Lung (tissue), 12 donors: Measurements from ENCODE around the gene HIRA. TPM values are rescaled to one million over a fixed set of nuclear protein-coding genes. Genes with fewer than 3 reads are reported as not detected.

Source experiments
- ATAC-seq: fragments of 200-7000 bp; cut with Tn5 transposase; one replicate; pipeline ENCODE4 v1.9.1; 2020; ENCODE audit warnings: moderate number of reproducible peaks; ENCODE audit not compliant: insufficient read depth, low FRiP score
- DNase-seq, 3 donors: peaks; one replicate each; pipeline ENCODE4 v3.0.0-alpha.2; 2013 to 2017
- H3K27ac ChIP-seq, 2 donors: one replicate each; pipeline ENCODE4 v1.5.1; 2013; ENCODE audit warnings: mild to moderate bottlenecking in 2 of 2, moderate library complexity in 2 of 2, control low read depth in 1 of 2, inconsistent platforms in 1 of 2, low read depth in 1 of 2, low read length in 1 of 2
- H3K27me3 ChIP-seq, 3 donors: one replicate each; pipeline ENCODE4 v1.5.1; 2013; ENCODE audit warnings: low read length in 2 of 3; ENCODE audit not compliant: control insufficient read depth in 3 of 3, insufficient read depth in 3 of 3
- H3K36me3 ChIP-seq, 4 donors: one replicate each; pipeline ENCODE4 v1.5.1; 2013; ENCODE audit warnings: low read length in 4 of 4, mild to moderate bottlenecking in 1 of 4, moderate library complexity in 1 of 4; ENCODE audit not compliant: control insufficient read depth in 4 of 4, insufficient read depth in 4 of 4
- H3K4me1 ChIP-seq, 5 donors: one replicate each; pipeline ENCODE4 v1.5.1; 2013; ENCODE audit warnings: low read length in 5 of 5, mild to moderate bottlenecking in 2 of 5, moderate library complexity in 1 of 5; ENCODE audit not compliant: control insufficient read depth in 5 of 5, insufficient read depth in 5 of 5
- H3K4me3 ChIP-seq: one replicate; pipeline ENCODE4 v1.5.1; 2013; ENCODE audit warnings: mild to moderate bottlenecking, control low read depth, moderate library complexity
- H3K9ac ChIP-seq, 2 donors: one replicate each; pipeline ENCODE4 v1.5.1; 2013; ENCODE audit warnings: low read length in 2 of 2, control low read depth in 1 of 2; ENCODE audit not compliant: insufficient read depth in 1 of 2
- H3K9me3 ChIP-seq, 4 donors: one replicate each; pipeline ENCODE4 v1.5.1; 2013; ENCODE audit warnings: low read length in 3 of 4, mild to moderate bottlenecking in 1 of 4, moderate library complexity in 1 of 4; ENCODE audit not compliant: control insufficient read depth in 4 of 4, insufficient read depth in 3 of 4
- WGBS, 2 donors: extraction: QIAGEN DNeasy Blood & Tissue Kit; methylation state at CpG; one replicate each; pipeline ENCODE4 v1.1.7; 2013; 5-methylcytosine and 5-hydroxymethylcytosine counted together
- polyA plus RNA-seq, 2 donors: library from polyadenylated mRNA; stranded (reverse); fragments of 200-250 nt; gene quantifications; one replicate each; pipeline ENCODE4 v1.2.1, GENCODE V29; 2013
- total RNA-seq, 2 donors: library from RNA; depleted of rRNA in 1 of 2; stranded (reverse); fragments of >200 nt in 1 of 2; gene quantifications; one replicate each; pipeline ENCODE4 v1.2.1, GENCODE V29; 2014 to 2021
- TF ChIP-seq, protein P1 (sequence below): IDR thresholded peaks from 2 replicates; pipeline ENCODE4 v1.5.1; 2012; ENCODE audit warnings: mild to moderate bottlenecking; ENCODE audit errors: control extremely low read depth, extremely low read depth
- donor health status: control.
- donor health status: control.
- donor health status: Bipolar disorder and iron deficiency.
- donor health status: healthy.
- donor health status: DM: yes; HTN: yes; CAD: no.

The HIRA gene
- total and polyA plus RNA-seq, 4 donors, result 7.5 to 27.2 (median 17.3) TPM

DNA sequence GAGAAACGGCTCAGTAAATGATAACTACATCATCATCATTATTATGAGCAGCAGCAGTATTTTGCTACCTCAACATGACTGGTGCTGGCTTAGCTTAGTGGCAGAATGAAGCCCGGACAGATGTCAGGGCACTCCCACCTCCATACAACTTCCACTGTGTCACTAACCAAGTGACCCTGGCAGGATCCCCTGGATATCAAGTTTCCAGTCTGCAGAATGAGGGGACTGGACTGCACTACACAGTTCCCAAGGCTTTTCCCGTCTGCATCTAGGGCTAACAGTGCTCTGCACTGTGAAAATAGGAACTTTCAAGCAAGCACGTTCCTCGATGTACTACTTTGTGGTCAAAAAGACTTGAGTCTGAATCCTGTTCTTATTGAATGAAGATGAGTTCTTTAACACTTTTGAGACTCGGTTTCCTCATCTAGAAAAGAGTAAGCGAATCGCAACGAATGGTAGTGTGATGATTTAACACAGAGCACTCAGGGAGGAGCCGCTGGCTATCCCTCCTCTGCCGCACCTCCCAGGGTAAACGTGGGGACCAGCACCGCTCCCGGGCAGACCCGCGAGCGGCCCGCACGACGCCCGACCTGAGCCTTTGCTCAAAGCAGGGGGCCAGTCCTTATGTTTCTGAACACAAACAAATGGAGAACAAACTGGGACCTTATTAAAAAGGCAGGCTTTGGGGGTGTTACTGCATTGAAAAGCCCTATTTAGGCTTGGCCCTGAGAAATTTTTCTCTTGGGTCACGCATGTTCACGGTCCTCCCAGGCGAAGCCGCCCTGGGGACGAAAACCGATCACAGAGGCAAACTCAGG lies 140.9 kb downstream of the HIRA start:
- H3K27me3 ChIP-seq, result no peaks in the 10 kb centered on the region
- no peak for ATAC-seq
- H3K4me3 ChIP-seq, result peak overlapping the region; percentile 89
- DNase-seq, result peak in 2 of 3 donors; percentile 25 to 42
- H3K4me1 ChIP-seq, result peaks cover 4 to 17% (median 7%) of the 10 kb centered on the region in 5 donors
- H3K36me3 ChIP-seq, result no peaks in the 10 kb centered on the region
- H3K9me3 ChIP-seq, result no peaks in the 10 kb centered on the region
- 16 to 19% methylated on average over 27 of the region's 27 CpGs for WGBS, 2 donors
- peak overlapping the region in 1 of 2 donors; percentile 49 for H3K9ac ChIP-seq
- no peak overlapping the region for H3K27ac ChIP-seq
- TF ChIP-seq, protein P1, sequence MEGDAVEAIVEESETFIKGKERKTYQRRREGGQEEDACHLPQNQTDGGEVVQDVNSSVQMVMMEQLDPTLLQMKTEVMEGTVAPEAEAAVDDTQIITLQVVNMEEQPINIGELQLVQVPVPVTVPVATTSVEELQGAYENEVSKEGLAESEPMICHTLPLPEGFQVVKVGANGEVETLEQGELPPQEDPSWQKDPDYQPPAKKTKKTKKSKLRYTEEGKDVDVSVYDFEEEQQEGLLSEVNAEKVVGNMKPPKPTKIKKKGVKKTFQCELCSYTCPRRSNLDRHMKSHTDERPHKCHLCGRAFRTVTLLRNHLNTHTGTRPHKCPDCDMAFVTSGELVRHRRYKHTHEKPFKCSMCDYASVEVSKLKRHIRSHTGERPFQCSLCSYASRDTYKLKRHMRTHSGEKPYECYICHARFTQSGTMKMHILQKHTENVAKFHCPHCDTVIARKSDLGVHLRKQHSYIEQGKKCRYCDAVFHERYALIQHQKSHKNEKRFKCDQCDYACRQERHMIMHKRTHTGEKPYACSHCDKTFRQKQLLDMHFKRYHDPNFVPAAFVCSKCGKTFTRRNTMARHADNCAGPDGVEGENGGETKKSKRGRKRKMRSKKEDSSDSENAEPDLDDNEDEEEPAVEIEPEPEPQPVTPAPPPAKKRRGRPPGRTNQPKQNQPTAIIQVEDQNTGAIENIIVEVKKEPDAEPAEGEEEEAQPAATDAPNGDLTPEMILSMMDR, result no peak

DNA sequence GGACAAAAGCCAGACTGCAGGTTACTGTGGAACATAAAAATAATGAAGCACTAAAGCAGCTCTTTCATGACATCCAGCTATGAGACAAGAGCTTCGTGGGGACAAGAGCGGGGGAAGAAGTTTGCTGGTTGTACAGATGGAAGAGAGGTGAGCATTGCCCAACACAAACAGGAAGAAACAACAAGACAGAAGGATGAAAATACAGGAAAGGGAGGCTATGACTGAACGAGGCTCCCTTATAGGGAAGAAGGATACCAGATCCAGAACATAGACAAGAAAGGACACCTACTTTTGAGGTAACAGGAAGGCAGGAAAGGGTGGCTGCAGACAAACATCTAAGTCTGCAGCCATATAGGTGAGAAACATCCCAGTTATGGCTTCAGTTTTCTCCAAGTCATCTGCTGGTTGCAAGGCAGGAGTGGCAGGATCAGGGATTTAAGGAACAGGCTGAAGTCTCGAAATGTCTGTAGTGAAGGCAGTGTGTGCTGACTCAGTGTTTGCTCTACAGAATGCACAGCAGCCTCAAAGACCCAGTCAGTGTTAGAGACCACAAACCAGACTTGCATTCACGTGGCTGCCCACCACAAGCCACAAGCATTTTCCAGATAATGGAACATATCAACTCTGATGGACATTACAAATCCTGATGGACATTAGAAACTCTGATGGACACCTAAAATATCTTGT lies 141.9 kb downstream of the HIRA start:
- no peak overlapping the region for H3K27ac ChIP-seq
- H3K9me3 ChIP-seq, result no peaks in the 10 kb centered on the region
- TF ChIP-seq, protein P1, result no peak
- DNase-seq (no peak), ATAC-seq (no peak)
- H3K27me3 ChIP-seq, result no peaks in the 10 kb centered on the region
- 51 to 71% methylated on average over 5 of the region's 5 CpGs for WGBS, 2 donors
- peaks cover 4 to 17% (median 8%) of the 10 kb centered on the region in 5 donors for H3K4me1 ChIP-seq
- no peak overlapping the region for H3K9ac ChIP-seq
- no peak overlapping the region for H3K4me3 ChIP-seq
- H3K36me3 ChIP-seq, result no peaks in the 10 kb centered on the region

DNA sequence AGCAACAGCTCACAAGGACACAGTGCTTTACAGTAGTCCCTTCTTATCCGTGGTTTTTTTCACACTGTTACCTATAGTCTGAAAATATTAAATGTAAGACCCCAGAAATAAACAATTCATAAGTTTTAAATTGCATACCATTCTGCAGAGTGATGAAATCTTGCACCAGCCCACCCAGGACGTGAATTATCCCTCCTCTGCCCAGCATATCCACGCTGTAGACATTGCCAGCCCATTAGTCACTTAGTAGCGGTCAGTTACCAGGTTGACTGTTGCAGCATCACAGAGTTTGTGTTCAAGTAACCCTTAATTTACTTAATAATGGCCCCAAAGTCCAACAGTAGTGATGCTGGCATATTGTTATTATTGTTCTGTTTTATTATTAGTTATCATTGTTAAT lies 143.6 kb downstream of the HIRA start:
- peaks cover 4 to 17% (median 8%) of the 10 kb centered on the region in 5 donors for H3K4me1 ChIP-seq
- no peaks in the 10 kb centered on the region for H3K9me3 ChIP-seq
- H3K9ac ChIP-seq, result no peak overlapping the region
- H3K36me3 ChIP-seq, result no peaks in the 10 kb centered on the region
- H3K4me3 ChIP-seq, result no peak overlapping the region
- no peak overlapping the region for H3K27ac ChIP-seq
- DNase-seq (no peak), ATAC-seq (no peak)
- TF ChIP-seq, protein P1, result no peak
- 76 to 86% methylated on average over 4 of the region's 4 CpGs for WGBS, 2 donors
- no peaks in the 10 kb centered on the region for H3K27me3 ChIP-seq
